HCT116 (cell line): Measurements from ENCODE around the gene CCL17. TPM values are rescaled to one million over a fixed set of nuclear protein-coding genes. Genes with fewer than 3 reads are reported as not detected.

Experiments used
- ATAC-seq: fragments of 200-7000 bp; cut with Tn5 transposase; 2 replicates; pipeline ENCODE4 v1.9.1; 2020; ENCODE audit warnings: mild to moderate bottlenecking, moderate library complexity
- BruUV-seq: library from RNA; stranded (reverse); fragments of 400-500 nt; replicated peaks from 2 replicates; lab custom pipeline; 2021; lab: Mats Ljungman, UMichigan
- CTCF ChIA-PET: fragments of 300-600 bp; sonication (Branson Sonifier 250); formaldehyde crosslinking; loops from one replicate; lab custom pipeline; 2021; ENCODE audit warnings: antibody characterized with exemption; lab: Charles Lee
- POLR2A ChIA-PET: fragments of 300-600, 350-600 bp; sonication (Branson Sonifier 250); formaldehyde crosslinking; loops from one replicate; lab custom pipeline; 2021; ENCODE audit warnings: antibody characterized with exemption; lab: Charles Lee
- RAD21 ChIA-PET, 2 experiments: fragments of 300-600 bp; sonication (Branson Sonifier 250); formaldehyde crosslinking; loops; one replicate each; lab custom pipeline; 2023; ENCODE audit warnings: low total read pairs in 2 of 2; ENCODE audit not compliant: uncharacterized antibody in 2 of 2, unreplicated experiment in 2 of 2, low non-redundant PET in 1 of 2; lab: Charles Lee
- DNase-seq: peaks from one replicate; pipeline ENCODE4 v3.0.0-alpha.2; 2010; ENCODE audit warnings: low read depth, low spot score
- H2AFZ ChIP-seq: fragments of 200-600 bp; shearing (Covaris generic), sonication (generic); 2 replicates; pipeline ENCODE4 v1.6.1; 2017; ENCODE audit warnings: low read depth, mixed run types, mixed read lengths, antibody characterized with exemption, low read length; ENCODE audit not compliant: poor library complexity, severe bottlenecking
- H3K27ac ChIP-seq: 2 replicates; pipeline ENCODE4 v1.5.1; 2012; ENCODE audit warnings: low read depth, low read length
- H3K27me3 ChIP-seq: fragments of 200-600 bp; sonication (generic); 2 replicates; pipeline ENCODE4 v1.6.1; 2016; ENCODE audit warnings: mixed run types, low read length, mixed read lengths; ENCODE audit not compliant: insufficient read depth
- H3K36me3 ChIP-seq, 2 experiments: fragments of 200-500 bp in 1 of 2; fragments of 200-600 bp in 1 of 2; sonication (Bioruptor generic) in 1 of 2; sonication (generic) in 1 of 2; 2 replicates each; pipeline versions ENCODE4 v1.5.1 to v1.6.1; 2014 to 2016; ENCODE audit warnings: low read length in 2 of 2, inconsistent platforms in 1 of 2, mixed read lengths in 1 of 2, mixed run types in 1 of 2; ENCODE audit not compliant: insufficient read depth in 2 of 2, control insufficient read depth in 1 of 2
- H3K4me1 ChIP-seq, 2 experiments: fragments of 200-600 bp in 1 of 2; sonication (generic) in 1 of 2; 2 replicates each; pipeline versions ENCODE4 v1.5.1 to v1.6.1; 2012 to 2017; ENCODE audit warnings: low read length in 2 of 2, inconsistent platforms in 1 of 2, mild to moderate bottlenecking in 1 of 2, mixed read lengths in 1 of 2, mixed run types in 1 of 2, moderate library complexity in 1 of 2; ENCODE audit not compliant: insufficient read depth in 2 of 2, control insufficient read depth in 1 of 2
- H3K4me2 ChIP-seq: fragments of 200-600 bp; sonication (generic); 2 replicates; pipeline ENCODE4 v1.6.1; 2017; ENCODE audit warnings: mixed run types, low read length, mixed read lengths
- H3K4me3 ChIP-seq, 2 experiments: fragments of 200-600 bp in 1 of 2; sonication (generic) in 1 of 2; replicated peaks in 1 of 2; 2 replicates each; pipeline ENCODE4 v1.5.1; 2011 to 2016; ENCODE audit warnings: low read length in 2 of 2, control low read depth in 1 of 2, low read depth in 1 of 2, mild to moderate bottlenecking in 1 of 2, mixed read lengths in 1 of 2, mixed run types in 1 of 2
- H3K79me2 ChIP-seq: fragments of 200-600 bp; sonication (generic); 2 replicates; pipeline ENCODE4 v1.6.1; 2017; ENCODE audit warnings: mild to moderate bottlenecking, mixed run types, low read length, moderate library complexity, mixed read lengths; ENCODE audit not compliant: insufficient read depth
- H3K9ac ChIP-seq: fragments of 200-600 bp; sonication (generic); 2 replicates; pipeline ENCODE4 v1.6.1; 2016; ENCODE audit warnings: low read length, mixed read lengths
- H3K9me2 ChIP-seq: fragments of 200-600 bp; sonication (generic), shearing (Covaris generic); 2 replicates; pipeline ENCODE4 v1.6.1; 2017; ENCODE audit warnings: mixed run types, mild to moderate bottlenecking, moderate library complexity; ENCODE audit not compliant: insufficient read depth
- H3K9me3 ChIP-seq, 2 experiments: fragments of 200-500 bp in 1 of 2; fragments of 200-600 bp in 1 of 2; sonication (Bioruptor generic) in 1 of 2; sonication (generic) in 1 of 2; 2 replicates each; pipeline ENCODE4 v1.6.1; 2014 to 2017; ENCODE audit warnings: low read length in 2 of 2, mixed read lengths in 2 of 2, inconsistent platforms in 1 of 2, low read depth in 1 of 2, mild to moderate bottlenecking in 1 of 2, mixed run types in 1 of 2, moderate library complexity in 1 of 2; ENCODE audit not compliant: control insufficient read depth in 1 of 2, insufficient read depth in 1 of 2
- H4K20me1 ChIP-seq: fragments of 200-600 bp; sonication (generic), shearing (Covaris generic); 2 replicates; pipeline ENCODE4 v1.6.1; 2017; ENCODE audit warnings: mixed run types, mild to moderate bottlenecking, moderate library complexity; ENCODE audit not compliant: insufficient read depth
- CEBPB ChIP-seq: IDR thresholded peaks from 2 replicates; pipeline ENCODE4 v1.6.1; 2012; ENCODE audit warnings: low read depth
- EGR1 ChIP-seq: IDR thresholded peaks from 2 replicates; pipeline ENCODE4 v1.6.1; 2012; ENCODE audit warnings: low read depth
- ELF1 ChIP-seq: IDR thresholded peaks from 2 replicates; pipeline ENCODE4 v1.6.1; 2012; ENCODE audit warnings: low read depth, borderline replicate concordance
- EZH2 ChIP-seq: fragments of 200-600 bp; sonication (generic); IDR thresholded peaks from 2 replicates; pipeline ENCODE4 v1.6.1; 2017; ENCODE audit warnings: antibody characterized with exemption, mixed run types
- EZH2phosphoT487 ChIP-seq: fragments of 200-600 bp; IDR thresholded peaks from 2 replicates; pipeline ENCODE4 v1.6.1; 2018; ENCODE audit warnings: antibody characterized with exemption, borderline replicate concordance
- JUND ChIP-seq: IDR thresholded peaks from 2 replicates; pipeline ENCODE4 v1.6.1; 2012
- POLR2A ChIP-seq: IDR thresholded peaks from 2 replicates; pipeline ENCODE4 v1.7.0; 2011; ENCODE audit warnings: borderline replicate concordance; ENCODE audit not compliant: insufficient read depth, insufficient read length; ENCODE audit errors: extremely low read depth
- RAD21 ChIP-seq: IDR thresholded peaks from 2 replicates; pipeline ENCODE4 v1.6.1; 2012; ENCODE audit warnings: low read depth, mild to moderate bottlenecking
- SP1 ChIP-seq: IDR thresholded peaks from 2 replicates; pipeline ENCODE4 v1.6.1; 2012; ENCODE audit warnings: low read depth
- SRF ChIP-seq: IDR thresholded peaks from 2 replicates; pipeline ENCODE4 v1.6.1; 2012; ENCODE audit warnings: low read depth
- TCF7L2 ChIP-seq: IDR thresholded peaks from 2 replicates; pipeline ENCODE4 v1.7.0; 2011; ENCODE audit warnings: borderline replicate concordance, inconsistent platforms; ENCODE audit not compliant: insufficient read depth, insufficient read length; ENCODE audit errors: extremely low read depth
- ZNF274 ChIP-seq: fragments of 200-500 bp; sonication (Bioruptor generic); IDR thresholded peaks from 2 replicates; pipeline ENCODE4 v1.6.1; 2014; ENCODE audit warnings: mild to moderate bottlenecking, low read depth, low read length, inconsistent platforms
- intact Hi-C: fragments of 100-400 bp; cut with micrococcal nuclease; formaldehyde crosslinking; loops from 2 replicates; pipeline ENCODE4 v1.10.0; 2022
- total RNA-seq: library from RNA; stranded (reverse); gene quantifications from one replicate; pipeline ENCODE4 v1.2.1, GENCODE V29; 2021; ENCODE audit not compliant: unreplicated experiment
- TF ChIP-seq, protein P1 (sequence below): IDR thresholded peaks from 2 replicates; pipeline ENCODE4 v1.6.1; 2012
- TF ChIP-seq, protein P2 (sequence below): IDR thresholded peaks from 2 replicates; pipeline ENCODE4 v1.6.1; 2012; ENCODE audit warnings: low read depth
- TF ChIP-seq, protein P3 (sequence below): IDR thresholded peaks from 2 replicates; pipeline ENCODE4 v1.6.1; 2012
- TF ChIP-seq, protein P4 (sequence below), 3 experiments: fragments of 200-600 bp in 1 of 3; sonication (generic) in 1 of 3; IDR thresholded peaks in 2 of 3; conservative IDR thresholded peaks in 1 of 3; 2 replicates each; pipeline ENCODE4 v1.5.1; 2012 to 2017; ENCODE audit warnings: low read depth in 2 of 3, low read length in 2 of 3, antibody characterized with exemption in 1 of 3, borderline replicate concordance in 1 of 3, control low read depth in 1 of 3, mild to moderate bottlenecking in 1 of 3, mixed read lengths in 1 of 3, mixed run types in 1 of 3, moderate library complexity in 1 of 3; ENCODE audit not compliant: insufficient read depth in 1 of 3
- TF ChIP-seq, protein P5 (sequence below): IDR thresholded peaks from 2 replicates; pipeline ENCODE4 v1.6.1; 2011; ENCODE audit warnings: mild to moderate bottlenecking, low read length, moderate library complexity; ENCODE audit not compliant: insufficient replicate concordance; ENCODE audit errors: extremely low read depth

CCL17 gene
- total RNA-seq, 1 experiment from 2014 or later: not detected

DNA sequence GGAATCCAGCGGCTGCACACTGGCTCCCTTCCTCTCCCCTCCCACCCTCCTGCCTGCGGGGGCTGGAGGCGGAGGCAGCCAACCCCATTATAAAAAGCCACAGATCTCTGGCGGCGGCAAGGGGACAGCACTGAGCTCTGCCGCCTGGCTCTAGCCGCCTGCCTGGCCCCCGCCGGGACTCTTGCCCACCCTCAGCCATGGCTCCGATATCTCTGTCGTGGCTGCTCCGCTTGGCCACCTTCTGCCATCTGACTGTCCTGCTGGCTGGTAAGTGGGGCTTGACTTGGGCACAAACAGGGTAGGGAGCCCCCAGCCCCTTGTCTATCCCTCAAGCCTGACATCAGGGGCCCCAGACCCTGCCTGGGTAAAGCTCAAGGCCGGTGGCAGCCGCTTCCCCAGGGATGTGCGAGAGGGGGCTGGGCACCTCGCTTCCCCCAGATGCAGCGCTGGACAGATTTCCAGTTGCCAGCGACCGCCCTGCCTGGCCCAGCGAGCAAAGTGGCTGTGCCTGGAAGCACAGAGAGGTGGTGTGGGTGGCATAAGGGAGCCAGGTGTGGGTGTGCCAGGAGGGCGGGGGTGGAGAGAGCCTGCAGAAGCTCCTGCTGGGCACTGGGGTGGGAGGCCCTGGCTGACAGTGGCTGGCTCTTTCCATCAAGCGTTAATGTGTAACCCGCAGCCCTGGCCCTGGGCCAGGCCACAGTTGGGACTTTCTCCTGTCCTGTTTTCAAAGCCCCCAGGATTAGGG is 32.0 kb upstream of the CCL17 start, which contains the start of gene CX3CL1:
Gene CX3CL1 (plus strand): TSS at position 119 of the 745 bp plus-strand sequence. CDS start 79 bp downstream, at position 198.
- CTCF ChIA-PET: no interaction called here

More for the DNA sequence above, 32.0 kb upstream of the CCL17 start, which contains the start of gene CX3CL1:
- RAD21 ChIA-PET: no interaction called here
- H3K36me3 ChIP-seq: no peaks in the 10 kb centered on the region
- H3K4me2 ChIP-seq: no peak within 1 kb of the TSS
- no peaks in the 10 kb centered on the region for H3K9me3 ChIP-seq
- H2AFZ ChIP-seq: no peak within 1 kb of the TSS
- H3K9ac ChIP-seq: no peak within 1 kb of the TSS
- H4K20me1 ChIP-seq: no peaks in the 10 kb centered on the region
- H3K27ac ChIP-seq: no peak within 1 kb of the TSS
- intact Hi-C loops: no loop called here
- no peaks in the 10 kb centered on the region for H3K9me2 ChIP-seq
- TF ChIP-seq TCF7L2 (no peak), JUND (no peak), EZH2 (no peak), SP1 (no peak), POLR2A (no peak), EZH2phosphoT487 (no peak), RAD21 (no peak), SRF (no peak), ZNF274 (no peak), CEBPB (no peak), ELF1 (no peak), EGR1 (no peak)
- TF ChIP-seq, protein P1, sequence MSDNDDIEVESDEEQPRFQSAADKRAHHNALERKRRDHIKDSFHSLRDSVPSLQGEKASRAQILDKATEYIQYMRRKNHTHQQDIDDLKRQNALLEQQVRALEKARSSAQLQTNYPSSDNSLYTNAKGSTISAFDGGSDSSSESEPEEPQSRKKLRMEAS: no peak
- TF ChIP-seq, protein P2, sequence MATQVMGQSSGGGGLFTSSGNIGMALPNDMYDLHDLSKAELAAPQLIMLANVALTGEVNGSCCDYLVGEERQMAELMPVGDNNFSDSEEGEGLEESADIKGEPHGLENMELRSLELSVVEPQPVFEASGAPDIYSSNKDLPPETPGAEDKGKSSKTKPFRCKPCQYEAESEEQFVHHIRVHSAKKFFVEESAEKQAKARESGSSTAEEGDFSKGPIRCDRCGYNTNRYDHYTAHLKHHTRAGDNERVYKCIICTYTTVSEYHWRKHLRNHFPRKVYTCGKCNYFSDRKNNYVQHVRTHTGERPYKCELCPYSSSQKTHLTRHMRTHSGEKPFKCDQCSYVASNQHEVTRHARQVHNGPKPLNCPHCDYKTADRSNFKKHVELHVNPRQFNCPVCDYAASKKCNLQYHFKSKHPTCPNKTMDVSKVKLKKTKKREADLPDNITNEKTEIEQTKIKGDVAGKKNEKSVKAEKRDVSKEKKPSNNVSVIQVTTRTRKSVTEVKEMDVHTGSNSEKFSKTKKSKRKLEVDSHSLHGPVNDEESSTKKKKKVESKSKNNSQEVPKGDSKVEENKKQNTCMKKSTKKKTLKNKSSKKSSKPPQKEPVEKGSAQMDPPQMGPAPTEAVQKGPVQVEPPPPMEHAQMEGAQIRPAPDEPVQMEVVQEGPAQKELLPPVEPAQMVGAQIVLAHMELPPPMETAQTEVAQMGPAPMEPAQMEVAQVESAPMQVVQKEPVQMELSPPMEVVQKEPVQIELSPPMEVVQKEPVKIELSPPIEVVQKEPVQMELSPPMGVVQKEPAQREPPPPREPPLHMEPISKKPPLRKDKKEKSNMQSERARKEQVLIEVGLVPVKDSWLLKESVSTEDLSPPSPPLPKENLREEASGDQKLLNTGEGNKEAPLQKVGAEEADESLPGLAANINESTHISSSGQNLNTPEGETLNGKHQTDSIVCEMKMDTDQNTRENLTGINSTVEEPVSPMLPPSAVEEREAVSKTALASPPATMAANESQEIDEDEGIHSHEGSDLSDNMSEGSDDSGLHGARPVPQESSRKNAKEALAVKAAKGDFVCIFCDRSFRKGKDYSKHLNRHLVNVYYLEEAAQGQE: no peak
- TF ChIP-seq, protein P3, sequence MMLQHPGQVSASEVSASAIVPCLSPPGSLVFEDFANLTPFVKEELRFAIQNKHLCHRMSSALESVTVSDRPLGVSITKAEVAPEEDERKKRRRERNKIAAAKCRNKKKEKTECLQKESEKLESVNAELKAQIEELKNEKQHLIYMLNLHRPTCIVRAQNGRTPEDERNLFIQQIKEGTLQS: no peak
- TF ChIP-seq, protein P4, sequence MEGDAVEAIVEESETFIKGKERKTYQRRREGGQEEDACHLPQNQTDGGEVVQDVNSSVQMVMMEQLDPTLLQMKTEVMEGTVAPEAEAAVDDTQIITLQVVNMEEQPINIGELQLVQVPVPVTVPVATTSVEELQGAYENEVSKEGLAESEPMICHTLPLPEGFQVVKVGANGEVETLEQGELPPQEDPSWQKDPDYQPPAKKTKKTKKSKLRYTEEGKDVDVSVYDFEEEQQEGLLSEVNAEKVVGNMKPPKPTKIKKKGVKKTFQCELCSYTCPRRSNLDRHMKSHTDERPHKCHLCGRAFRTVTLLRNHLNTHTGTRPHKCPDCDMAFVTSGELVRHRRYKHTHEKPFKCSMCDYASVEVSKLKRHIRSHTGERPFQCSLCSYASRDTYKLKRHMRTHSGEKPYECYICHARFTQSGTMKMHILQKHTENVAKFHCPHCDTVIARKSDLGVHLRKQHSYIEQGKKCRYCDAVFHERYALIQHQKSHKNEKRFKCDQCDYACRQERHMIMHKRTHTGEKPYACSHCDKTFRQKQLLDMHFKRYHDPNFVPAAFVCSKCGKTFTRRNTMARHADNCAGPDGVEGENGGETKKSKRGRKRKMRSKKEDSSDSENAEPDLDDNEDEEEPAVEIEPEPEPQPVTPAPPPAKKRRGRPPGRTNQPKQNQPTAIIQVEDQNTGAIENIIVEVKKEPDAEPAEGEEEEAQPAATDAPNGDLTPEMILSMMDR (IDR thresholded peaks at IDR 0.05 in 2 of 3, conservative IDR thresholded peaks at IDR 0.05 in 1 of 3; ENCODE audit: borderline replicate concordance in 1 of 3, insufficient read depth in 1 of 3, low read depth in 2 of 3, low read length in 2 of 3): no peak
- TF ChIP-seq, protein P5, sequence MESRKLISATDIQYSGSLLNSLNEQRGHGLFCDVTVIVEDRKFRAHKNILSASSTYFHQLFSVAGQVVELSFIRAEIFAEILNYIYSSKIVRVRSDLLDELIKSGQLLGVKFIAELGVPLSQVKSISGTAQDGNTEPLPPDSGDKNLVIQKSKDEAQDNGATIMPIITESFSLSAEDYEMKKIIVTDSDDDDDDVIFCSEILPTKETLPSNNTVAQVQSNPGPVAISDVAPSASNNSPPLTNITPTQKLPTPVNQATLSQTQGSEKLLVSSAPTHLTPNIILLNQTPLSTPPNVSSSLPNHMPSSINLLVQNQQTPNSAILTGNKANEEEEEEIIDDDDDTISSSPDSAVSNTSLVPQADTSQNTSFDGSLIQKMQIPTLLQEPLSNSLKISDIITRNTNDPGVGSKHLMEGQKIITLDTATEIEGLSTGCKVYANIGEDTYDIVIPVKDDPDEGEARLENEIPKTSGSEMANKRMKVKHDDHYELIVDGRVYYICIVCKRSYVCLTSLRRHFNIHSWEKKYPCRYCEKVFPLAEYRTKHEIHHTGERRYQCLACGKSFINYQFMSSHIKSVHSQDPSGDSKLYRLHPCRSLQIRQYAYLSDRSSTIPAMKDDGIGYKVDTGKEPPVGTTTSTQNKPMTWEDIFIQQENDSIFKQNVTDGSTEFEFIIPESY: no peak
- TF ChIP-seq, all 23 proteins: peak for 0
- no peaks in the 10 kb centered on the region for H3K27me3 ChIP-seq
- ATAC-seq: no peak
- no peaks in the 10 kb centered on the region for H3K79me2 ChIP-seq
- DNase-seq: no peak
- POLR2A ChIA-PET: no interaction called here
- no TSS peak for BruUV-seq
- no peak within 1 kb of the TSS for H3K4me3 ChIP-seq
- H3K4me1 ChIP-seq: peaks cover 0 to 8% of the 10 kb centered on the region in 2 experiments; a peak in 3 of 4 replicates
